PFSK-1 (cell line): ENCODE data around the gene POR.

ENCODE experiments used
- FOXP2 ChIP-seq: optimal IDR thresholded peaks from 2 replicates; pipeline ENCODE3; 2011; ENCODE audit warnings: borderline replicate concordance, control low read depth, inconsistent platforms; ENCODE audit not compliant: insufficient read depth; ENCODE audit errors: extremely low read length, extremely low read depth
- POLR2AphosphoS5 ChIP-seq: IDR thresholded peaks from 2 replicates; pipeline ENCODE4 v1.6.1; 2012; ENCODE audit warnings: low read depth, mild to moderate bottlenecking, control low read depth, low read length, moderate library complexity
- SIN3A ChIP-seq: IDR thresholded peaks from 2 replicates; pipeline ENCODE4 v1.6.1; 2012; ENCODE audit warnings: mild to moderate bottlenecking, low read length, moderate library complexity, borderline replicate concordance; ENCODE audit not compliant: insufficient read depth
- TAF1 ChIP-seq: IDR thresholded peaks from 2 replicates; pipeline ENCODE4 v1.6.1; 2012; ENCODE audit warnings: low read length, control low read depth, borderline replicate concordance; ENCODE audit not compliant: insufficient read depth
- TF ChIP-seq, protein P1 (sequence below), 2 experiments: IDR thresholded peaks; 2 replicates each; pipeline versions ENCODE4 v1.6.1 to v1.8.0; 2011 to 2012; ENCODE audit warnings: low read depth in 2 of 2, low read length in 2 of 2, control low read depth in 1 of 2, inconsistent platforms in 1 of 2, mild to moderate bottlenecking in 1 of 2, moderate library complexity in 1 of 2; ENCODE audit not compliant: insufficient read depth in 1 of 2

The POR gene

DNA sequence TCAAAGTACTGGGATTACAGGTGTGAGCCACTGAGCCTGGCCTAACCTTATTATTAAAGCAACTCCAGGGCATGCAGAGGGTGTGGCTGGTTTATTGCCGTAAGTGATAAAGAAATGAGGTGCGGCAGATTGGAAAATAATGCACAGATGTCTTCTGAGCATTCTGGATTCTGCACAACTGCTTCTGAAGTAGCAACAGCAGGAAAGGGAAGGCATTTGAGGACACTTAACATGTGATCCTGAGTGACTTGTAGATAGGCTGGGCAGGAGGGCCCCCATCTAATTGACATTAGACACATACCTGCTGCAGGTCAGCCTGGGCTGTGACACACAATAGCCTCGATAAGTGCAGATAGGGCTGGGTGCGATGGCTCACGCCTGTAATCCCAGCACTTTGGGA is 30.5 kb upstream of the POR start:
- TF ChIP-seq FOXP2 (no peak), SIN3A (no peak), TAF1 (no peak), POLR2AphosphoS5 (no peak)
- TF ChIP-seq, protein P1, sequence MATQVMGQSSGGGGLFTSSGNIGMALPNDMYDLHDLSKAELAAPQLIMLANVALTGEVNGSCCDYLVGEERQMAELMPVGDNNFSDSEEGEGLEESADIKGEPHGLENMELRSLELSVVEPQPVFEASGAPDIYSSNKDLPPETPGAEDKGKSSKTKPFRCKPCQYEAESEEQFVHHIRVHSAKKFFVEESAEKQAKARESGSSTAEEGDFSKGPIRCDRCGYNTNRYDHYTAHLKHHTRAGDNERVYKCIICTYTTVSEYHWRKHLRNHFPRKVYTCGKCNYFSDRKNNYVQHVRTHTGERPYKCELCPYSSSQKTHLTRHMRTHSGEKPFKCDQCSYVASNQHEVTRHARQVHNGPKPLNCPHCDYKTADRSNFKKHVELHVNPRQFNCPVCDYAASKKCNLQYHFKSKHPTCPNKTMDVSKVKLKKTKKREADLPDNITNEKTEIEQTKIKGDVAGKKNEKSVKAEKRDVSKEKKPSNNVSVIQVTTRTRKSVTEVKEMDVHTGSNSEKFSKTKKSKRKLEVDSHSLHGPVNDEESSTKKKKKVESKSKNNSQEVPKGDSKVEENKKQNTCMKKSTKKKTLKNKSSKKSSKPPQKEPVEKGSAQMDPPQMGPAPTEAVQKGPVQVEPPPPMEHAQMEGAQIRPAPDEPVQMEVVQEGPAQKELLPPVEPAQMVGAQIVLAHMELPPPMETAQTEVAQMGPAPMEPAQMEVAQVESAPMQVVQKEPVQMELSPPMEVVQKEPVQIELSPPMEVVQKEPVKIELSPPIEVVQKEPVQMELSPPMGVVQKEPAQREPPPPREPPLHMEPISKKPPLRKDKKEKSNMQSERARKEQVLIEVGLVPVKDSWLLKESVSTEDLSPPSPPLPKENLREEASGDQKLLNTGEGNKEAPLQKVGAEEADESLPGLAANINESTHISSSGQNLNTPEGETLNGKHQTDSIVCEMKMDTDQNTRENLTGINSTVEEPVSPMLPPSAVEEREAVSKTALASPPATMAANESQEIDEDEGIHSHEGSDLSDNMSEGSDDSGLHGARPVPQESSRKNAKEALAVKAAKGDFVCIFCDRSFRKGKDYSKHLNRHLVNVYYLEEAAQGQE (IDR thresholded peaks at IDR 0.05; ENCODE audit: insufficient read depth in 1 of 2, low read depth in 2 of 2, low read length in 2 of 2): no peak

DNA sequence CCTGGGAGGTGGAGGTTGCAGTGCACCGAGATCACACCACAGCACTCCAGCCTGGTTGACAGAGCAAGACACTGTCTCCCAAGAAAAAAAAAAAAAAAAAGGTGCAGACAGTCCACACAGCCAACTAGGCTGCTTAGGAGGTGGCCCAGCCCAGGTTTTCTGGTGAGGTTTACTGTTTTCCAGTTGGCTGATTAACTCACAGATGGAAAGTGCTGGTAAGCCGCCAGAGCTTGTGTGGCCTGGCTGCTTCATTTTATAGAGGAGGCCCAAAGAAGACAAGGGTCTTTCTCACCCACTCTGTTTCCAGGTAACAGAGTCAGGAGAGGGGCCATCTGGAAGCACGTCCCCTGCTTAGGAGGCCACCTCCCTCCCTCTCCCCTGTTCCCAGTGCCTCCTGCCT is 29.9 kb upstream of the POR start:
- TF ChIP-seq POLR2AphosphoS5 (no peak), FOXP2 (no peak), TAF1 (no peak), SIN3A (no peak)
- TF ChIP-seq, protein P1 (IDR thresholded peaks at IDR 0.05; ENCODE audit: insufficient read depth in 1 of 2, low read depth in 2 of 2, low read length in 2 of 2): no peak

DNA sequence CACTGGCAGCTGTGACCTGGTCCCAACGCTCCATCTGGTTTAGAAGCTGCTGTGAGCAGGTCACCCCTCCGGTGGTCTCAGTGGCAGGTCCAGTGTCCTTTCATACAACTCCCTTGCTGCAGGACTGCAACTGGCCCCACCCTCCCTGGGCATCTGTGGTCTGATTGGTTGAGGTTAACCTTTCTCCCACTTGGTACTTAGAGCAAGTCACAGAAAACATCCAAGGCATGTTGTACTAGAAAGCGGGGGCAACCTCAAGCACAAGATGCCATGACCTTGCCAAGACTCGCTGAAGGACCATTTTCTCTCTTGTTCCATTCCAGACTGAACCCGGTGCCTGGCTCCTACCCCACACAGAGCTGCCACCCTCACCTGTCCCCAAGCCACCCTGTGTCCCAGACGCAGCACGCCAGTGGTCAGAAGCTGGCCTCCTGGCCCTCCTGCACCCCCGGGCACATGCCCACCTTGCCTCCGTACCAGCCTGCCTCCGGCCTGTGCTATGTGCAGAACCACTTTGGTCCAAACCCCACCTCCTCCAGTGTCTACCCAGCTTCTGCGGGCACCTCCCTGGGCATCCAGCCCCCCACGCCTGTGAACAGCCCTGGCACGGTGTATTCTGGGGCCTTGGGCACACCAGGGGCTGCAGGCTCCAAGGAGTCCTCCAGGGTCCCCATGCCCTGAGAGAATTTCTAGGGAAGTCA is 27.1 kb upstream of the POR start:
- no peak for TF ChIP-seq SIN3A
- no peak for TF ChIP-seq TAF1
- TF ChIP-seq FOXP2: no peak
- TF ChIP-seq, protein P1 (IDR thresholded peaks at IDR 0.05; ENCODE audit: insufficient read depth in 1 of 2, low read depth in 2 of 2, low read length in 2 of 2): no peak
- no peak for TF ChIP-seq POLR2AphosphoS5

DNA sequence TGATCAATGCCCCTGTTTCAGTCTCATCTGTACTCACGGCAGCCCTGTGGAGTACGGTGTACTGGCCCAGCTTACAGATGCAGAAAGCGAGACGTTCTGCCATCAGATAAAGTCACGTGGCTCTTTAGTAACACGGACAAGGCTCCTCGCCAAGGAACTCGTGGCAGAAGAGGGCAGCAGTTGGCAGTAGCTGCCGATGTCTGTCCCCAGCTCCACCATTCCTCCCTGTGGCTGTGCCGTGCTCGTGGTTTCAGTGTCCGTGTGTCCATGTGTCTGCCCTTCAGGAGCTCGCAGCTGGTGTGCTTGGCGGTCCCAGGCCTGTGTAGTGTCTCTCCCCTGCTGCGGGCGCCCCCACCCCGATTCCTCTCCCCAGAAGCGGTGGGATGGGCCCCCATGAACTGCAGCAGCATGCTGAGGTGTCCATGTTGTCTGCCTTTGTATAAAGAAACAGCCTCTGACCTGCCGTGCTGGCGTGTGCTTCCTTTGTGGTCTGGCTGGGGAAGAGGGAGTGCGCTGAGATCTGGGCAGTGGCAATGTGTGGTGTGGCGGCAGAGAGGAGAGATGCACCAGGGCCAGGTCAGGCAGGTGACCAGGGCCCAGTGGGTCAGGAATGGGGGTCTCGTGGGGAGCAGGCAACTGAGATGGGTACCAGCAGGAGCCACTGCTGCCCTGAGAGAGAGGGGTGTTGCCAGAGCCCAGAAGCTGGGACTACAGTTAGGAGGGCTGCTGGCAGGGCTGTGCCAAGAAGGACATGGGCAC is 26.3 kb upstream of the POR start:
- TF ChIP-seq, protein P1 (IDR thresholded peaks at IDR 0.05; ENCODE audit: insufficient read depth in 1 of 2, low read depth in 2 of 2, low read length in 2 of 2): no peak
- TF ChIP-seq SIN3A (no peak), FOXP2 (no peak), POLR2AphosphoS5 (no peak), TAF1 (no peak)
